Measurements from ENCODE around the gene SPATS2. TPM values are rescaled to one million over a fixed set of nuclear protein-coding genes. Genes with fewer than 3 reads are reported as not detected.

The SPATS2 gene
- total and polyA plus RNA-seq, 2 donors (not counting 1 experiment from before 2014, with no cell fraction given): 11.3 to 21.5 TPM

DNA sequence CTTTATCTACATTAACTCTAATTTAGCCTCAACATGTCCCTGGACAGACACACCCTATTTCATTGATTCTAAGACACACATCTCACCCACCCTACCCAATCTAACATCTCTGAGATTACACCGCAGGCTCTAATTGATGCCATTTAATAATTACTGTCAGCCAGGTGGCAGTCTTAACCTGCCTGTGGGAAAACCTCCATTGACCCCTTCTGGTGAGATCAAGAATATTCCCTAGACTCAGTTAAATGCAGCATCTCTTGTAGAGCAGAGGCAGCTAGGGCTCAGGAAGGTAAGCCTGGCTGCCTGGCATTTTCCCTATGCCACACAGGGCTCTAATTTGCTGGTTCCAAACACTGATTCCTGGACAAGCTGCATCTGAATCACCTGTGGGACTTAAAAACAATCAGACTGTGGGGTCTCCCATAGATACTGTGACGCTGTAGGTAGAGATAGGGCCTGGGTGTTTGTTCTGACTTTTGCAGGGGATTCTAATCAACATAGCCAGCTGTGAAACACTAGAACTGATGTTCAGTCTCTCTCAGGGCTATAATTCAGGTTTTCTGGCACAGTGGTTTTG lies 186.3 kb downstream of the SPATS2 start:
- intact Hi-C loops (cut with micrococcal nuclease): loop anchor here (5.0 kb wide), 1 partner anchor 154 kb away; the partner anchor contains the start of gene FMNL3
- Histone ChIP-seq H2AFZ (ENCODE audit: insufficient read depth, low read depth, low read length, poor library complexity, severe bottlenecking) (no peak overlapping the region), H3K27ac (ENCODE audit: low read length in 2 of 2) (no peak overlapping the region), H3K9ac (ENCODE audit: low read length) (no peak overlapping the region), H3K27me3 (replicated peaks in 1 of 4; ENCODE audit: control extremely low read depth in 1 of 4, control insufficient read depth in 3 of 4, insufficient read depth in 4 of 4, low read length in 3 of 4) (peaks cover 0 to 17% (median 4%) of the 10 kb centered on the region in 4 experiments), H3K4me1 (ENCODE audit: control insufficient read depth in 2 of 2, insufficient read depth in 2 of 2, low read length in 2 of 2) (peaks cover 7 to 9% of the 10 kb centered on the region in 2 donors), H3K36me3 (replicated peaks in 1 of 2; ENCODE audit: control extremely low read depth in 1 of 2, control insufficient read depth in 1 of 2, extremely low read depth in 1 of 2, insufficient read depth in 2 of 2, low read length in 1 of 2) (peaks cover 0 to 16% of the 10 kb centered on the region in 2 experiments), H4K20me1 (ENCODE audit: control insufficient read depth, insufficient read depth, low read length, poor library complexity, severe bottlenecking) (no peaks in the 10 kb centered on the region), H3K4me3 (ENCODE audit: control extremely low read depth in 1 of 5, extremely low read depth in 1 of 5, insufficient read depth in 1 of 5, low read depth in 2 of 5, low read length in 4 of 5) (no peak overlapping the region), H3K9me3 (ENCODE audit: control extremely low read depth in 1 of 3, control insufficient read depth in 2 of 3, insufficient read depth in 1 of 3, low read length in 2 of 3) (no peaks in the 10 kb centered on the region), H3K4me2 (replicated peaks; ENCODE audit: low read depth, low read length, poor library complexity, severe bottlenecking) (no peak overlapping the region), H3K79me2 (ENCODE audit: control insufficient read depth, insufficient read depth, low read length) (no peaks in the 10 kb centered on the region)
- ChIA-PET POLR2A (interaction anchor here (0.5 to 1.1 kb wide), 2 partner anchors 14 to 254 kb away, joined by 5 read pairs; no protein-coding TSS in a partner anchor), CTCF (interaction anchor here (0.7 to 5.4 kb wide), 12 partner anchors 9 to 224 kb away, joined by 3 to 38 read pairs (median 5); no protein-coding TSS in a partner anchor)
- Mint-ChIP-seq H3K4me3 (no peak overlapping the region), H3K27me3 (peaks cover 7% of the 10 kb centered on the region), H3K4me1 (peaks cover 5% of the 10 kb centered on the region), H3K9me3 (ENCODE audit: insufficient read depth) (no peaks in the 10 kb centered on the region), H3K27ac (no peak overlapping the region)
- WGBS (ENCODE audit: insufficient coverage): 64% methylated on average over 2 of the region's 2 CpGs
- TF ChIP-seq EZH2 (IDR thresholded peaks at IDR 0.05; ENCODE audit: borderline replicate concordance, insufficient read depth, low read depth, low read length, poor library complexity, severe bottlenecking): no peak
- TF ChIP-seq, protein P1, sequence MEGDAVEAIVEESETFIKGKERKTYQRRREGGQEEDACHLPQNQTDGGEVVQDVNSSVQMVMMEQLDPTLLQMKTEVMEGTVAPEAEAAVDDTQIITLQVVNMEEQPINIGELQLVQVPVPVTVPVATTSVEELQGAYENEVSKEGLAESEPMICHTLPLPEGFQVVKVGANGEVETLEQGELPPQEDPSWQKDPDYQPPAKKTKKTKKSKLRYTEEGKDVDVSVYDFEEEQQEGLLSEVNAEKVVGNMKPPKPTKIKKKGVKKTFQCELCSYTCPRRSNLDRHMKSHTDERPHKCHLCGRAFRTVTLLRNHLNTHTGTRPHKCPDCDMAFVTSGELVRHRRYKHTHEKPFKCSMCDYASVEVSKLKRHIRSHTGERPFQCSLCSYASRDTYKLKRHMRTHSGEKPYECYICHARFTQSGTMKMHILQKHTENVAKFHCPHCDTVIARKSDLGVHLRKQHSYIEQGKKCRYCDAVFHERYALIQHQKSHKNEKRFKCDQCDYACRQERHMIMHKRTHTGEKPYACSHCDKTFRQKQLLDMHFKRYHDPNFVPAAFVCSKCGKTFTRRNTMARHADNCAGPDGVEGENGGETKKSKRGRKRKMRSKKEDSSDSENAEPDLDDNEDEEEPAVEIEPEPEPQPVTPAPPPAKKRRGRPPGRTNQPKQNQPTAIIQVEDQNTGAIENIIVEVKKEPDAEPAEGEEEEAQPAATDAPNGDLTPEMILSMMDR (IDR thresholded peaks at IDR 0.05): peak; percentile 63
- ATAC-seq (ENCODE audit: low read depth): peak; percentile 51
- peak; percentile 63 for DNase-seq

DNA sequence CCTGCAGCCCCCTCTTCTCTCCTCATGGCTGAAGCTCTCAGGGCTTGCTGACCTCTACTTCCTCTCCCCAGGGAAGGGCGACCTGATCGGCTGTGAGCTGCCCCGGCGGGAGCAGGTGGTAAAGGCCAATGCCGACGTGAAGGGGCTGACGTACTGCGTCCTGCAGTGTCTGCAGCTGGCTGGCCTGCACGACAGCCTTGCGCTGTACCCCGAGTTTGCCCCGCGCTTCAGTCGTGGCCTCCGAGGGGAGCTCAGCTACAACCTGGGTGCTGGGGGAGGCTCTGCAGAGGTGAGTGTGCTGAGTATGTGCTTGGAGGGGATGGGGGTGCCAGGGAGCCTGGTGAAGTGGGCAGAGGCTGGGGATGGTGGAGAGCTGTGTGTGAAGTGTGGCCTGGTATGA lies 187.0 kb downstream of the SPATS2 start:
- H3K79me2 ChIP-seq (ENCODE audit: control insufficient read depth, insufficient read depth, low read length): no peaks in the 10 kb centered on the region
- WGBS (ENCODE audit: insufficient coverage): 93% methylated on average over 15 of the region's 15 CpGs
- H3K4me2 ChIP-seq (replicated peaks; ENCODE audit: low read depth, low read length, poor library complexity, severe bottlenecking): no peak overlapping the region
- H3K4me1 ChIP-seq (ENCODE audit: control insufficient read depth in 2 of 2, insufficient read depth in 2 of 2, low read length in 2 of 2): peaks cover 2% of the 10 kb centered on the region in 2 donors
- no peak overlapping the region for H2AFZ ChIP-seq (ENCODE audit: insufficient read depth, low read depth, low read length, poor library complexity, severe bottlenecking)
- Mint-ChIP-seq H3K4me1 (peaks cover 2% of the 10 kb centered on the region), H3K9me3 (ENCODE audit: insufficient read depth) (no peaks in the 10 kb centered on the region), H3K4me3 (no peak overlapping the region), H3K27me3 (peaks cover 7% of the 10 kb centered on the region), H3K27ac (no peak overlapping the region)
- peak; percentile 14 for DNase-seq
- H3K36me3 ChIP-seq (replicated peaks in 1 of 2; ENCODE audit: control extremely low read depth in 1 of 2, control insufficient read depth in 1 of 2, extremely low read depth in 1 of 2, insufficient read depth in 2 of 2, low read length in 1 of 2): peaks cover 0 to 22% of the 10 kb centered on the region in 2 experiments
- H3K27ac ChIP-seq (ENCODE audit: low read length in 2 of 2): no peak overlapping the region
- CTCF ChIA-PET: interaction anchor here (0.7 to 5.4 kb wide), 9 partner anchors 10 to 223 kb away, joined by 3 to 38 read pairs (median 5); no protein-coding TSS in a partner anchor
- intact Hi-C loops (cut with micrococcal nuclease): loop anchor here (5.0 kb wide), 1 partner anchor 153 kb away; the partner anchor contains the start of gene FMNL3
- no peak overlapping the region for H3K9ac ChIP-seq (ENCODE audit: low read length)
- H3K4me3 ChIP-seq (ENCODE audit: control extremely low read depth in 1 of 5, extremely low read depth in 1 of 5, insufficient read depth in 1 of 5, low read depth in 2 of 5, low read length in 4 of 5): no peak overlapping the region
- TF ChIP-seq EZH2 (IDR thresholded peaks at IDR 0.05; ENCODE audit: borderline replicate concordance, insufficient read depth, low read depth, low read length, poor library complexity, severe bottlenecking): no peak
- TF ChIP-seq, protein P1 (IDR thresholded peaks at IDR 0.05): no peak
- no peaks in the 10 kb centered on the region for H3K9me3 ChIP-seq (ENCODE audit: control extremely low read depth in 1 of 3, control insufficient read depth in 2 of 3, insufficient read depth in 1 of 3, low read length in 2 of 3)
- POLR2A ChIA-PET: interaction anchor here (0.5 to 1.1 kb wide), 2 partner anchors 13 to 254 kb away, joined by 5 read pairs; no protein-coding TSS in a partner anchor
- H4K20me1 ChIP-seq (ENCODE audit: control insufficient read depth, insufficient read depth, low read length, poor library complexity, severe bottlenecking): no peaks in the 10 kb centered on the region
- ATAC-seq (ENCODE audit: low read depth): no peak
- peaks cover 0 to 10% (median under 1%) of the 10 kb centered on the region in 4 experiments for H3K27me3 ChIP-seq (replicated peaks in 1 of 4; ENCODE audit: control extremely low read depth in 1 of 4, control insufficient read depth in 3 of 4, insufficient read depth in 4 of 4, low read length in 3 of 4)
